T47D (cell line): ENCODE data around the gene TACC2.
A peak's percentile ranks its signal among the peaks of the same experiment; 100 is the strongest.
"Not testable (repeated sequence)": the region's sequence is repeated elsewhere in the genome, so short reads cannot be mapped to it uniquely, and the experiment has no call there.

Source experiments
- DNase-seq, 2 experiments: peaks; one replicate each; pipeline versions ENCODE4 v3.0.0 to v3.0.0-alpha.2; 2011 to 2012; ENCODE audit warnings: low read depth in 1 of 2, low spot score in 1 of 2
- JUND ChIP-seq: IDR thresholded peaks from 2 replicates; pipeline ENCODE4 v1.6.1; 2012; ENCODE audit warnings: low read depth
- in situ Hi-C: cut with HindIII; loops from 2 replicates; pipeline ENCODE4 v1.10.0; 2016; ENCODE audit warnings: low sequenced_read_pairs, low pct_unique_long_range_greater_than_20kb

The TACC2 gene

DNA sequence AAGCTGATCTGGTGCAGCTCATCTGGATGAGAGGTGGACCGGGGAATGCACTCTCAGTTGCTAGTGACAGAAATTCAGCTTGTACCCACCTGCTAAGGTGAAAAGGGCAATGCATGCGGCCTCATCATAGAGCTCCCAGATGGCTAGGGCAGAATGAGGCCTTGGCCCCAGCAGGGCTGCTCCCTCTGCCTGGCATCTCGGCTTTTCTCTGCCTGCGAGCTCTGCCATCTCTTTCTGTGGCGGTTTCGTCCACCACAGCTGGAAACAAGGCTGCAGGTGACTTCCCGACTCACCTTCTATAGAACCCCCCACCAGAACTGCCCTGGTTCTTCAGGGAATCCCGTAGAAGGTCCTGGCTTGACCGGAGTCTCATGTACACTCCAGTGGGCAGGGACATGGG is 60.1 kb downstream of the TACC2 start:
- DNase-seq = no peak
- TF ChIP-seq JUND = no peak
- in situ Hi-C loops = no loop called here

GRCh38 chr10:122050311-122050710 is 61.3 kb downstream of the TACC2 start:
- TF ChIP-seq JUND = no peak
- no peak for DNase-seq
- in situ Hi-C loops = no loop called here

- in situ Hi-C loops = no loop called here
- DNase-seq = no peak
- TF ChIP-seq JUND = no peak
Observed at GRCh38 chr10:122050811-122051210, 61.8 kb downstream of the TACC2 start.

DNA sequence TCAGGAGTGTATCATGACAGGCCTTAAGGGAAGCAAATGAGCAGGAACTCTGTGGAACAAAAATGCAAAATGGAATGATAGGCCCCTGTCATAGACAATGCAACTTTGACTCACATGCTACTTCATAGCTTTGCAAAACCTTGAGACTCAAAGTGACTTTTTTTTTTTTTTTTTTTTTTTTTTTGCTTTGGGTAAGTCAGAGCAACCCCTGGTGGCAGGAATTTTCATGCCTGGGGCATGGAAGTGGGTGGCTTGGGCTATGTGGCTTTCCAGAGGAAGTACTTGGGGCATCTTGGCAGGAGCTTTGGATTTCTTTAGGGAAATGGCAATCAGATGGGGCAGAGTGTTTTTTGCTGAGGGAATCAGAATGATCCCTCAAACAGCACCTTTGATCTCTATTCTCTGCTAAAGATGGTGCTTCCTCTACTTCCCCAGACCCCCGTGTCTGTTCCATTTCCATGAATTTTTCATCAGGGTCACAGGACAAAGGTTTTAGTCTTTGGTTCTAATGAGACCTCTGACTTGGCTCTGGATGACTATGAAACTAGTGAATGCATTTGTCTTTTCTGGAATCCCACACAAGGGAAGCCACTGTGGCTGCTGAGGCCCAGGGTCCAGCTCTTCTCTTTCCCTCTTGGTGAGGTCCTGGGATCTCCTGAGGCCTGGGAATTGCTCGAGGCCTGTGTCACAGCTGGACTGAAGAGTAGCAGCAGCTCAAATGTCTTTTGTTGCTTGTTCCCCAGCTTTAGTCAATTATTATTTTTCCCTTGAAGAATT is 62.8 kb downstream of the TACC2 start:
- in situ Hi-C loops = no loop called here
- peak in 1 of 2 experiments; percentile 86 for DNase-seq
- no peak for TF ChIP-seq JUND

DNA sequence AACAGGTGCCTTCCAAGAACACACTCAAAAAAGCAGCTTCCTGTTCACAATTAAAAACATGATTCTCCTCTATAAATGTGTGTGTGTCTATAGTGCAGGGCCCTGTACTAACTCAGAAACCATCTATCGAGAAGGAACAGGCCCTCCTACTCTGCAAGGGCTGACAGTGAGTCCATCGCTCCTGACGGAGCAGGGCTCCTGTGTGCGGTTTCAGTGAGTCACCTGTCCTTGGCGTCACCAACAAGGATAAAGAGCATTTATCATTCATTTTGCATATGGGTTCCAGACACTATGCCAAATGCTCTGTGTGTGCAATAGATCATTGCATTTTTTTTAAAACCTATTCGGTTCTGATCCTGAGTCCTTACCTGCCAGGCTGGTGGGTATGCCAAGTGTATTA is 63.7 kb downstream of the TACC2 start:
- in situ Hi-C loops = no loop called here
- DNase-seq = no peak
- TF ChIP-seq JUND = no peak

DNA sequence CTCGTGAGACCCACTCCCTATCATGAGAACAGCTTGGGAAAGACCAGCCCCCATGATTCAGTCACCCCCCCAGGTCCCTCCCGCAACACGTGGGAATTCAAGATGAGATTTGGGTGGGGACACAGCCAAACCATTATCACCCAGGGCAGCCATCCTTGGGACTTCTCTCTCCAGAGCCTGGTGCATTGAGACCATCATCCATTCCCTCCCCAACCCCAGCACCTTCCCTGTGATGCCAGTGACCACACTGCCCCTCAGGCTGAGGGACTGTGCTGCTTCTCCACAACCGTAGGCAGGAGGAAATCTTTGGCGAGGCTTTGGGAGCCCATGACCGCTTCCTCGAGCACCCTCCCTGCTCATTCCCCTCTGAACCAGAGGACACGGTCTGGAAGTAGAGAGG is 64.4 kb downstream of the TACC2 start:
- TF ChIP-seq JUND = no peak
- in situ Hi-C loops = no loop called here
- DNase-seq = no peak

GRCh38 chr10:122054048-122055025 is 65.4 kb downstream of the TACC2 start:
- TF ChIP-seq JUND = no peak
- DNase-seq = peak in 1 of 2 experiments; percentile 77
- in situ Hi-C loops = no loop called here

DNA sequence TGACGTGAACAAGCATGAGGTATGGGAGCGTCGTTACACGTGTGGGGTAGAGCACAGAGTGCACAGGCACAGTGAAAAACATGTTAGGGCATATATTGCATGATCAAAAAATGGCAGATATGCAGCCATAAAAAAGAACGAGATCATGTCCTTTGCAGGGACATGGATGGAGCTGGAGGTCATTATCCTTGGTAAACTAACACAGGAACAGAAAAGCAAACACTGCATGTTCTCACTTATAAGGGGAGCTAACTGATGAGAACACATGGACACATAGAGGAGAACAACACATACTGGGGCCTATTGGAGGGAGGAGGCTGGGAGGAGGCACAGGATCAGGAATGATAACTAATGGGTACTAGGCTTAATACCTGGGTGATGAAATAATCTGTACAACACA is 66.3 kb downstream of the TACC2 start:
- no peak for TF ChIP-seq JUND
- no peak for DNase-seq
- in situ Hi-C loops = no loop called here

- in situ Hi-C loops = no loop called here
Observed at GRCh38 chr10:122056431-122057094, 67.6 kb downstream of the TACC2 start.

GRCh38 chr10:122057841-122058413 is 69.0 kb downstream of the TACC2 start:
- no peak for DNase-seq
- in situ Hi-C loops = no loop called here
- TF ChIP-seq JUND = no peak

More at GRCh38 chr10:122056431-122057094, 67.6 kb downstream of the TACC2 start:
- DNase-seq = peak in 1 of 2 experiments; percentile 67
- TF ChIP-seq JUND = no peak

DNA sequence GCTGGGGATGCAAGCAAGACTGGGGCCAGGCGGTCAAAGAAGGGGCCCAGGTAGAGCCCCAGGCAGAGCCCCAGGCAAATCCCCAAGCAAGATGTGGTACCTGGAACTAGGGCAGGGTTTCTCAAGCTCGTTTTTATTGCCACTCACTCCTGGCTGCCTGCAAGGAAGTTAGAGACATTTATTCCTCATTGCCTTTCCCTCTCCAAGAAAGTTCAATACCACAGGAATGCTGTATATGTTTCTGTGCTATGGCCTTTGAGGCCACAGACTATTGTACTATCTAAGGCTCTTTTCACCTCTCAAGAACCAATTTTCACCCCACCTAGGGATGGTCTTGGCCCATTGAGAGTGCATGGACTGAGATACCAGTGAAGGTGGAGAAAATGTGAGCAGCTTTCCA is 71.3 kb downstream of the TACC2 start:
- TF ChIP-seq JUND = no peak
- peak in 1 of 2 experiments; percentile 23 for DNase-seq
- in situ Hi-C loops = no loop called here

GRCh38 chr10:122062831-122063674 is 74.1 kb downstream of the TACC2 start:
- in situ Hi-C loops = no loop called here
- peak; percentile 45 to 91 for DNase-seq
- peak; percentile 94 for TF ChIP-seq JUND

DNA sequence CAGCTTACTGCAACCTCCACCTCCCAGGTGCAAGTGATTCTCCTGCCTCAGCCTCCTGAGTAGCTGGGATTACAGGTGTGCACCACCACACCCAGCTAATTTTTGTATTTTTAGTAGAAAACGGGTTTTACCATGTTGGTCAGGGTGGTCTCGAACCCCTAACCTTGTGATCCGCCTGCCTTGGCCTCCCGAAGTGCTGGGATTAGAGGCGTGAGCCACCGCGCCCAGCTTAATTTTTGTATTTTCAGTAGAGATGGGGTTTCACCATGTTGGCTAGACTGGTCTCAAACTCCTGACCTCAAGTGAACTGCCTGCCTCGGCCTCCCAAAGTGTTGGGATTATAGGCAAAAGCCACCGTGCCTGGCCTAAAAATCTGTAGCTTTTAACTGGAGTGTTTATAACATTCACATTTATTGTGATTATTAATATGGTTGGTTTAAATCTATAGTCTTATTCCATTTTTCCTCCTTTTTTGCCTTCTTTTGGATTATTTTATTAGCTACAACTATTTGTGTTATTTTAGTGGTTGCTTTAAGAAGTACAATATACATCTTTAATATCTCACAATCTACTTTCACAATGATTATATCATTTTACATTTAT is 77.5 kb downstream of the TACC2 start:
- in situ Hi-C loops = not testable (repeated sequence)

More for the DNA sequence above, 77.5 kb downstream of the TACC2 start:
- DNase-seq = not testable (repeated sequence)
